ENCODE data around the gene MT4.
A peak's percentile ranks its signal among the peaks of the same experiment; 100 is the strongest.
"Not testable (repeated sequence)": the region's sequence is repeated elsewhere in the genome, so short reads cannot be mapped to it uniquely, and the experiment has no call there.

Gene MT4

GRCh38 chr16:56559109-56559508 lies 5.8 kb upstream of the MT4 start:
- DNase-seq (ENCODE audit: low read depth) = no peak

GRCh38 chr16:56560447-56560846 lies 4.4 kb upstream of the MT4 start:
- no peak for DNase-seq (ENCODE audit: low read depth)

- no peak for DNase-seq (ENCODE audit: low read depth)
Observed at GRCh38 chr16:56561126-56561525, 3.7 kb upstream of the MT4 start.

GRCh38 chr16:56569971-56570370 lies 5.1 kb downstream of the MT4 start:
- no peak for DNase-seq (ENCODE audit: low read depth)

- DNase-seq (ENCODE audit: low read depth) = no peak
Observed at GRCh38 chr16:56571525-56571924, 6.7 kb downstream of the MT4 start.

GRCh38 chr16:56574625-56575024 lies 9.8 kb downstream of the MT4 start:
- DNase-seq (ENCODE audit: low read depth) = no peak

GRCh38 chr16:56576585-56577299 lies 11.9 kb downstream of the MT4 start:
- peak; percentile 81 for DNase-seq (ENCODE audit: low read depth)

- DNase-seq (ENCODE audit: low read depth) = no peak
Observed at GRCh38 chr16:56577300-56577625, 12.4 kb downstream of the MT4 start.

GRCh38 chr16:56580391-56581048 lies 15.6 kb downstream of the MT4 start:
- DNase-seq (ENCODE audit: low read depth) = no peak

GRCh38 chr16:56582911-56583310 lies 18.0 kb downstream of the MT4 start:
- not testable (repeated sequence) for DNase-seq (ENCODE audit: low read depth)

GRCh38 chr16:56583351-56584168 lies 18.7 kb downstream of the MT4 start:
- DNase-seq (ENCODE audit: low read depth) = no peak

GRCh38 chr16:56584276-56584675 lies 19.4 kb downstream of the MT4 start:
- DNase-seq (ENCODE audit: low read depth) = no peak

- no peak for DNase-seq (ENCODE audit: low read depth)
Observed at GRCh38 chr16:56588781-56589140, 23.9 kb downstream of the MT4 start.

- no peak for DNase-seq (ENCODE audit: low read depth)
Observed at GRCh38 chr16:56589141-56590039, 24.5 kb downstream of the MT4 start, which contains the start of gene MT3. Gene MT3, plus strand, starts transcription at chr16:56589528. Its CDS starts 63 bp downstream, at chr16:56589591.

GRCh38 chr16:56591377-56592060 lies 26.6 kb downstream of the MT4 start:
- no peak for DNase-seq (ENCODE audit: low read depth)

- DNase-seq (ENCODE audit: low read depth) = no peak
Observed at GRCh38 chr16:56593573-56594291, 28.9 kb downstream of the MT4 start.

- no peak for DNase-seq (ENCODE audit: low read depth)
Observed at GRCh38 chr16:56594292-56594619, 29.4 kb downstream of the MT4 start.

- no peak for DNase-seq (ENCODE audit: low read depth)
Observed at GRCh38 chr16:56600398-56600999, 35.6 kb downstream of the MT4 start.

GRCh38 chr16:56601325-56601724 lies 36.5 kb downstream of the MT4 start:
- no peak for DNase-seq (ENCODE audit: low read depth)

GRCh38 chr16:56603589-56603988 lies 38.7 kb downstream of the MT4 start:
- no peak for DNase-seq (ENCODE audit: low read depth)
